HPDE6-E6E7 (cell line): ENCODE measurements around the gene OR2G6.
"Not testable (repeated sequence)": the region's sequence is repeated elsewhere in the genome, so short reads cannot be mapped to it uniquely, and the experiment has no call there.

Experiments used
- DNase-seq: peaks from one replicate; pipeline ENCODE4 v3.0.0; 2011; ENCODE audit warnings: missing footprints; ENCODE audit errors: extremely low spot score

The OR2G6 gene

DNA sequence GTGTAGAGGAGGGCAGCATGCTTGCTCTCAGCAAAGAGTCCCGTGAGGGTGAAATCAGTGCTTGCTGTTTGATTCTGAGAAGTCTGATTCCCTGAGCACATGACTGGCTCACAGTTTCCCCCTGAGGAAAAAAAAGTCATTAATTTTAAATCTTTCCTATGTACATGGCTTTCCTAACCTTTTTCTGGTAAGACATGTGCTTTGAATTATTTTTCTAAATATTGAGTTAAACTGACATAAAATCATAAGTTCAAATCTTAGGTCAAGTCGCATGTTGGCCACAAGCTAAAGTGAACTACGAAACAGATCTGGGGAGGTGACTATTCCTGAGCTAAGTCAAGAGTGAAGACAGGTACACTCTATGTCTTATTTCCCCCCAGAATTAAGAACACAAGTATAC is 66.8 kb downstream of the OR2G6 start, which contains the start of gene OR2T34:
Gene OR2T34, minus strand, starts transcription at position 101 of the 400 bp plus-strand sequence. Its CDS starts 0 bp downstream, at position 101.
- not testable (repeated sequence) for DNase-seq

DNA sequence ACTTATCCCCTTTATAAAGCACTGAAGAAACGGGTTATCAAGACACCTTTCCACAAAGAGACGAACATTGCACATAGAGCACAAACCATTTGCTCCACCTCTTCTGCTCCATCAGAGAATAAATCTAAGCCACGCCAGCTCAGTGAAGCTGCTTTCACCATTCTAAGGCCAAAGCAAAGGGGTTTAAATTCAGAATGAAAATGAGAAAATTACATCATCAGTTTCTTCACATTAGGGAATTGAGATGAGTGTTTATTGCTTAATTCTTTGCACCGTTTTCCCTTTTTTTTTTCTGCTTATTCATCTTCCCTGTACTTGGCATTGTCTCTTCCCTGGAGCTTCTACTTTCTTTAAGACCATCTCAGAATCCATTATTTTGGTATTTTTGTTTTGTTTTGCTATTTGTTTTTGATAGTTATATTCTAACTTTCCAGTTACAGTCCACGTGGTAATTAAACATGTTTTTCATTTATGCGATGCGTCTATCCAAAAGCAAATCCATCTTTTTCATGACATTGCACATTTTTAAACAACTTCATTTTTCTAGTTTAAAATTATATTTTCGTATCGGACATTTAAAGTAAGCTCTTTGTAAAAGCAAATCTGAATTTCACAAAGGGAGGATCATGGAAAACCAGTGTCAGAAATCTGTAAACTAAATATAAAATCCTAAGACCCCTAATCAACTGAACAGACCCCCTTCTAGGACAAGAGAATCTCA is 68.5 kb downstream of the OR2G6 start:
- DNase-seq: no peak
